8988T (cell line): ENCODE data around the gene SESTD1.
"Not testable (repeated sequence)": the region's sequence is repeated elsewhere in the genome, so short reads cannot be mapped to it uniquely, and the experiment has no call there.

ENCODE experiments used
- DNase-seq: peaks from one replicate; pipeline ENCODE4 v3.0.0; 2011

SESTD1 gene

GRCh38 chr2:179235463-179236108 is 29.0 kb downstream of the SESTD1 start:
- no peak for DNase-seq

DNA sequence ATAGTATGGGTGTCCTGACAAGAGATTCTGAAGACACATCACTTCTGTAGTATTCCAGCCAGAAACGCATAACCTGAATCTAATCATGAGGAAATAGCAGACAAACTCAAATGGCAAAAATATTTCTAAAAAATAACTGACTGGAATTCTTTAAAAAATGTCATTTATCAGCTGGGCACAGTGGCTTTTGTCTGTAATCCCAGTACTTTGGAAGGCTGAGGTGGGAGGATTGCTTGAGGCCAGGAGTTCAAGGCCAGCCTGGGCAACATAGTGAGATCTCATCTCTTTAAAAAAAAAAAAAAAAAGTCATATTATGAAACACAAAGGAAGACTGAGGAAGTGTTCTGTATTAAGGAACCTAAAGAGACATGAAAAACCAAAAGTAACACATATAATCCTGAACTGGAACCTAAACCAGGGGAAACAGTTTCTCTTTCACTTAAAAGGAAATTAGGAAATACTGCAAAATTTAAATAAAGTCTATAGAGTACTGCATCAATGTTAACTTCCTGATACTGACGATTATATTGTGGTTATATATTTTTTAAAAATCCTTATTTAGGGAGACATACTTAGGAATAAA is 29.9 kb downstream of the SESTD1 start:
- DNase-seq, result no peak

DNA sequence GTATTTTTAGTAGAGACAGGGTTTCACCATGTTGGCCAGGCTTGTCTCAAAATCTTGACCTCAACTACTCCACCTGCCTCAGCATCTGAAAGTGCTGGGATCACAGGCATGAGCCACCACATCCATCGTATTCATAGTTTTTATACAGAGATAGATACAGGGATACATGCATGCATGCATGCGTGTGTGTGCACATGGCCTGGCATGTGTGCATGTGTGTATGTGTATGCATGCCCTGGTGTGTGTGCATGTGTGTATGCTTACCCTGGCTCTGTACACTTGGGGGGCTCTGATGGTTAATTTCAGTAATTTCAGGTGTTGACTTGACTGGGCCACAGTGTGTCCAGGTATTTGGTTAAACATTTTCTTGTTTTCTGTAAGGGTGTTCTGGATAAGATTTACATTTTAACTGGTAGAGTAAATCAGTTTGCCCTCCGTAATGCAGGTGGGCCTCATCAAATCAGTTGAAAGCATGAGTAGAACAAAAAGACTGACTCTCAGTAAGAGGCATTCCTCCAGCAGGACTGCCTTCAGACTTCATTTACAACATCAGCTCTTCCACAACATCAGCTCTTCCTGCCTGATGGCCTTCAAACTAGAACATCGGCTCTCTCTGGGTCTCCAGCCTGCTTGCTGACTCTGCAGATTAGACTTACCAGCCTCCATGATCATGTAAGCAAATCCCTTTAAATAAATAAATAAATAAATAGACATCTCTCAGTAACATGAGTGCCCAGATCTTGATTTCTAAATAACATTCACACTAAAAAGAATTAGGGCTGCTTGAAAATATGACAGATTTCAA is 30.8 kb downstream of the SESTD1 start:
- DNase-seq, result no peak

DNA sequence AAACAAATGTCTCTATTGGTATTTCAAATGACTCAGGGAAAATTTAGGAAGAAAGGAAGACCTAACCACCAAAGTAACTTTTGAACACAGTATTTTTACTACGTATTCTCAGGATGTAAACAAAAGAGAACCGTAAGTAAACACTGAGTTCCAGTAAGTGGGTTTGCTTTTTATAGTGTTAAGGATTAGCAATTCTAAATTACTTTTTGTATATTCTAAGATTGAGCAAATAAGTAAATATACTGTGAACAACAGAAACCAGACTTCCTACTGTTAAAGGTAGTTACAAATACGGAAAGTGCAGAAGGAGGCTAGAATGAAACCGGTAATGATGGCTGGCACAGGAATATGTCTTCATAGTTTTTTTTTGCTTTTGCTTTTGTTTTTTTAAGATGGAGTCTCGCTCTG is 31.5 kb downstream of the SESTD1 start:
- DNase-seq, result no peak

GRCh38 chr2:179226961-179227259 is 37.7 kb downstream of the SESTD1 start:
- DNase-seq, result no peak

- no peak for DNase-seq
These were observed 38.2 kb downstream of the SESTD1 start for GRCh38 chr2:179226203-179226960.

GRCh38 chr2:179224361-179224760 is 40.3 kb downstream of the SESTD1 start:
- no peak for DNase-seq

DNA sequence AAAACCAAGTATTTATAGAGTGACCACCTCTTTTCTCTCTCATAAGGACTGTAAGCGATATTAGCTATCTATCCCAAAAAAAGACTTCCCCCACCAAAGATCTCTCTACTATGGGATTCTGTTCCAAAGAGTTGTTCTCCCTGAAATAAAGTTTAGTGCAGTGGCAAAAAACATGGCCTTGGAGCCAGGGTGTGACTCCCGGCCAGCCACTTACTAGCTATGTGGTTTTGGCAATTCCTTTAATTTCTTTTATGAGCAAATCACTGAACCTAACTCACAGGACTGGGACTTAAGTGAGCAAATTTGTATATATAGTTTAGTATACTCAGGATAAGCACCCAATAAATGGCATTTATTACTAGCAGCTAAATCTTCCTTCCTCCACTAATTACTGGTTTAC is 42.6 kb downstream of the SESTD1 start:
- DNase-seq, result no peak

DNA sequence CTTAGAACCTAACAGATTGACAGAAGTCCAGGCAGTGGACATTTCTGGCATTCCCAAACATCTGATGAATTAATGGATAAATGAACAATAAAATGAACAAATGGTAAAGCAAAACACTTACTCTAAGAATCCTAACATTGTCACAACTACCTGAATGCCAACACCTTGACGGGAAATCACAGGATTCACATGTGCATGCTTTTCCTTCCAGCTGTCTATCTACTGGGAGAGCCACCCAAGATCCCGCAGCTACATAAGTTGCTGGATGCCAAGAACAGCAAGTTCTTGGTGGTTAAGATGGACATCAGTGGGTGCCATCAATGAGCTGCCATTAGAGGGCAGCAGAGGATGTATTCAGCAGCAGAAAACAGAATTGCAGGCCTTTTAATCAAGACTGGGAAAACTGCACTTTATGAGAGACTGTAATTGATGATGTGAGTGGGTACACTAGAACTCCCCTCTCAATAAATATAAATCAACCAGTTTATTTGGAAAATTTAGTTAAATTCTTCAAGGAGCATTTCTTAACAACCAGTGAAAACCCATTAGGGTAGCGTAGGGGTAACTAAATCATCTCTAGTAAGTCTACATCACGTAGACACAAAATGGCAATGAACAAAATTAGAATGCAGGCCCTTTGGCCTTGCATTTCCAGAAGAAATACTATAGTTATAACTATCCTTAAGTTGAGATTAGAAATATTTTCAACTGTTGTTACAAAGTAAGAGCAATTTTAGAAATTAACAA is 45.6 kb downstream of the SESTD1 start:
- DNase-seq, result peak; percentile 37

- not testable (repeated sequence) for DNase-seq
These were observed 50.0 kb downstream of the SESTD1 start for GRCh38 chr2:179214671-179215070.

- no peak for DNase-seq
These were observed 53.3 kb downstream of the SESTD1 start for GRCh38 chr2:179211355-179211754.

DNA sequence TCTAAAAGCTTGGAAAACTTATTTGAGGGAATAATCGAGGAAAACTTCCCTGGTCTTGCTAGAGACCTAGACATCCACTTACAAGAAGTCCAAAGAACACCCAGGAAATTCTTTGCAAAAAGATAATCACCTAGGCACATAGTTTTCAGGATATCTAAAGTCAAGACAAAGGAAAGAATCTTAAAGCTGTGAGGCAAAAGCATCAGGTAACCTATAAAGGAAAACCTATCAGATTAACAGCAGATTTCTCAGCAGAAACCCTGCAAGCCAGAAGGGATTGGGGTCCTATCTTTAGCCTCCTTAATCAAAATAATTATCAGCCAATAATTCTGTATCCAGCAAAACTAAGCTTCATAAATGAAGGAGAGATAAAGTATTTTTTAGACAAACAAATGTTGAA is 56.4 kb downstream of the SESTD1 start:
- DNase-seq, result not testable (repeated sequence)

DNA sequence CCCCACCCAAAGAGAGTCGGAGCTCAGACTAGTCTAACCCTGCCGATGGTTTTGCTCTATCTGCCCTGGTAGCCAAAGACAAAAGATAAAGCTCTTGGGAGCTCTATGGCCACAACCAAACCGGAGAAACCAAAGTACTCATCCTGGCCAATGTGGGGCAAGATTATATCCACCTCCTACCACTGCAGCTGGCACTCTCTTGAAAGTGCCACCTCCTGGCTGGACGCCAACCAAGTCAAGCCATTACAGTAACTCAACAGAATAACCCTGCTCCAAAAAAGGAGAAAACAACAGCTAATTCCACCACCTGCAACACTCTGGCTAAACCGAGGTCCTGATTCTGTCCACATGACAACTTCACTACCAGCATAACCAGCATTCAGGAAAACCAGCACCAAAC is 57.6 kb downstream of the SESTD1 start:
- DNase-seq, result no peak

GRCh38 chr2:179201869-179202268 is 62.8 kb downstream of the SESTD1 start:
- DNase-seq, result no peak

DNA sequence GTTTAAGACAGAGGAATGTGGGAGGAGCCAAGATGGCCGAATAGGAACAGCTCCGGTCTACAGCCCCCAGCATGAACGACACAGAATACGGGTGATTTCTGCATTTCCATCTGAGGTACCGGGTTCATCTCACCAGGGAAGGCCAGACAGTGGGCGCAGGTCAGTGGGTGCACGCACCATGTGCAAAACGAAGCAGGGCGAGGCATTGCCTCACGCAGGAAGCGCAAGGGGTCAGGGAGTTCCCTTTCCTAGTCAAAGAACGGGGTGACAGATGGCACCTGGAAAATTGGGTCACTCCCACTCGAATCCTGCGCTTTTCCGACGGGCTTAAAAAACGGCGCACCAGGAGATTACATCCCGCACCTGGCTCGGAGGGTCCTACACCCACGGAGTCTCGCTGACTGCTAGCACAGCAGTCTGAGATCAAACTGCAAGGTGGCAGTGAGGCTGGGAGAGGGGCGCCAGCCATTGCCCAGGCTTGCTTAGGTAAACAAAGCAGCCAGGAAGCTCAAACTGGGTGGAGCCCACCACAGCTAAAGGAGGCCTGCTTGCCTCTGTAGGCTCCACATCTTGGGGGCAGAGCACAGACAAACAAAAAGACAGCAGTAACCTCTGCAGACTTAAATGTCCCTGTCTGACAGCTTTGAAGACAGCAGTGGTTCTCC is 68.6 kb downstream of the SESTD1 start:
- not testable (repeated sequence) for DNase-seq

GRCh38 chr2:179195141-179195540 is 69.5 kb downstream of the SESTD1 start:
- DNase-seq, result no peak

DNA sequence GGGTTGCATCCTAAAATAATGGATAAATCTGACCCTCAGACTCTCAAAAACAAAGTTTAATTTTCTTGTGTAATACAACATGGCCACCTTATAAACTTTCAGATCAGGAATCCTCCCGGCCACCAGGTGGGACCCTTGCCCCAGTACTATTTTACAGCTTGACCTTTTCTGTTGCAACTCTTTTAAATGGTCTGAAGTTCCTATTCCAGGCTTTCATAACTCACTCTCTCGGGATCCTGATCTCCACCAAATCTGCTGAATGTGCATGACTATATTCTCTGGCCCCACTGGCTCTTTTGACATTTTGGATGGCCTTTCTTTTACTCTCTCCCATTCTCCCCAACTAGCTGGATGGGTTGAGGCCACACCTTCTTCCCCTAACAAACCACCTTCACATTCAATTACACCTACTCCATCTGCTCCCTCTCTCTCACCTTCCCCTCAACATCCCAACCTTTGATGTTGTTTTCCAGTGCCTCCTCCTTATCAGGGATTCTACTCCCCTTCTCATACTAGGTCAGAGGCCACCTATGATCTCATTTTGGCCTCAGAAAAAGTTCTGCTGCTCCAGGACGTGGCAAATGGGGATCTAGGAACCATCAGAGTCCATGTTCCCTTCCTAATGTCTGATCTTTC is 70.8 kb downstream of the SESTD1 start:
- no peak for DNase-seq

GRCh38 chr2:179191110-179191509 is 73.5 kb downstream of the SESTD1 start:
- no peak for DNase-seq

- no peak for DNase-seq
These were observed 78.5 kb downstream of the SESTD1 start for GRCh38 chr2:179186126-179186525.

DNA sequence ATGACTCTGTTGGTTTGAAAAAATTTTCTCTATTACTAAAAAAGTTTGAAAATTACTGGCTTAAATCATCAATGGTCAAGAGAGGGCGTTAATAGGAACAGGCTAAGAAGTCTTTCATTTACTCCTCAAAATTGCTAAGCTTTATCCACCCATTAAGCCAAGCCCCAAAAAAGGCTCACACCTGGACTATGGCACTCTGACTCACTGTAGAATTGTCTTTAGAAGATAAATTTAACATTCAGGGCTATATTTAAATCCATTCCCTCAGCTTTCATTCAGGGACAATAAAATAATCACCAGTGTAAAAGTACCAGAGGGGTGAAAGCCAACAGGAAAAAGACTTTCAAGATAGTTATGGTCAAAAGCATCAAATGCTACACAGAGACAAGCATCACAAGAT is 80.0 kb downstream of the SESTD1 start:
- DNase-seq, result no peak

GRCh38 chr2:179181002-179181401 is 83.6 kb downstream of the SESTD1 start:
- no peak for DNase-seq

DNA sequence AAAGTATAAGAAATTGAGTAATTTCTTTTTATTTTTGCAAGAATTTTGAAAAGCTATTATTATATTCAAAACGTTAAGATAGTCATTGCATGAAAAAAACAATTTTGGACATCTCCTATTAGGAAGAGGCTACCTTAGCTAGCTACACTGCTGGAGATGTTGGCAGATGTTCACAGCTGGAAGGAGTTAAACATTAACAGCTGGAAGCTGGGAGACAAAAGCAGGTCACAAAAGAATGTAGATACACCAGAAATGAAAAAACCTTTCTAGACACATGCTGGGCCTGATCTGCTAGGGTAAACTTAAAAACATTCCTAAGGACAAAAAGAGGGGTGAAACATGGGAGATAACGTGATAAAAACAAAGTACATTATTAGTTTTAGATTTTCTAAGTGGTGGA is 84.4 kb downstream of the SESTD1 start:
- no peak for DNase-seq
